HepG2 (cell line): ENCODE measurements around the gene CSE1L. TPM values are rescaled to one million over a fixed set of nuclear protein-coding genes. Genes with fewer than 3 reads are reported as not detected.

ENCODE experiments used
- ATAD3A ChIP-seq: sonication (generic); formaldehyde crosslinking; IDR thresholded peaks from 2 replicates; pipeline ENCODE4 v1.4.0; 2020; ENCODE audit warnings: missing genetic modification reagents
- CBX2 ChIP-seq, 2 experiments: fragments of 200-600 bp in 1 of 2; sonication (generic); formaldehyde crosslinking in 1 of 2; IDR thresholded peaks; 2 replicates each; pipeline versions ENCODE4 v1.7.0 to v1.8.1; 2018 to 2022; ENCODE audit warnings: low read depth in 2 of 2, low read length in 1 of 2, mild to moderate bottlenecking in 1 of 2, missing genetic modification reagents in 1 of 2
- ESRRA ChIP-seq: sonication (generic); formaldehyde crosslinking; IDR thresholded peaks from 2 replicates; pipeline ENCODE4 v1.5.1; 2020; ENCODE audit warnings: mild to moderate bottlenecking, low read depth, missing genetic modification reagents
- GLMP ChIP-seq: sonication (generic); formaldehyde crosslinking; IDR thresholded peaks from 2 replicates; pipeline ENCODE4 v1.9.0; 2021; ENCODE audit warnings: missing genetic modification reagents, mild to moderate bottlenecking, borderline replicate concordance
- PAXIP1 ChIP-seq: sonication (generic); formaldehyde crosslinking; conservative IDR thresholded peaks from 2 replicates; pipeline ENCODE4 v1.4.0; 2020; ENCODE audit warnings: mild to moderate bottlenecking, missing genetic modification reagents, moderate library complexity
- POGZ ChIP-seq: sonication (generic); formaldehyde crosslinking; IDR thresholded peaks from 2 replicates; pipeline ENCODE4 v1.4.0; 2020; ENCODE audit warnings: mild to moderate bottlenecking, missing genetic modification reagents
- UBTF ChIP-seq: sonication (generic); formaldehyde crosslinking; IDR thresholded peaks from 2 replicates; pipeline ENCODE4 v1.4.0; 2020; ENCODE audit warnings: mild to moderate bottlenecking, missing genetic modification reagents
- ZBTB40 ChIP-seq, 2 experiments: fragments of 450-650 bp in 1 of 2; sonication (generic) in 1 of 2; formaldehyde crosslinking in 1 of 2; IDR thresholded peaks; 2 replicates each; pipeline versions ENCODE4 v1.6.1 to v1.8.0; 2016 to 2022; ENCODE audit warnings: antibody characterized with exemption in 1 of 2, mild to moderate bottlenecking in 1 of 2, missing genetic modification reagents in 1 of 2
- ZNF891 ChIP-seq: sonication (generic); formaldehyde crosslinking; IDR thresholded peaks from 2 replicates; pipeline ENCODE4 v1.5.0; 2020; ENCODE audit warnings: mild to moderate bottlenecking, missing genetic modification reagents
- polyA plus RNA-seq, 8 experiments: library from polyadenylated mRNA; depleted of rRNA in 3 of 8; stranded (reverse) in 7 of 8; unstranded in 1 of 8; fragments of >200 nt; fragmentation: Illumina TruSeq in 4 of 8; extraction: Trizol in 4 of 8; gene quantifications; 2 replicates each; pipeline versions ENCODE4 v1.2.1 to v1.2.3, GENCODE V29; 2011 to 2016; ENCODE audit warnings: low read depth in 4 of 8, missing spikeins in 1 of 8, mixed read lengths in 1 of 8; ENCODE audit not compliant: insufficient read depth in 1 of 8
- total RNA-seq, 5 experiments: library from RNA; depleted of rRNA; stranded (reverse); fragments of >200 nt; fragmentation: Illumina TruSeq; extraction: Trizol; gene quantifications; 2 replicates each; pipeline ENCODE4 v1.2.3, GENCODE V29; 2016; ENCODE audit warnings: low read depth in 1 of 5

CSE1L gene
- total and polyA plus RNA-seq, 2 of the 13 experiments (the other 11 are each of a cell fraction or from before 2014, with no cell fraction given) = 56.9 to 258 TPM

GRCh38 chr20:49046087-49046900 lies at the start of gene CSE1L (continued):
- TF ChIP-seq PAXIP1 (CRISPR knock-in tag) = peak; percentile 61; the same call in 1 of the 2 replicates
- TF ChIP-seq POGZ (CRISPR knock-in tag) = peak; percentile 14; the same call in 1 of the 2 replicates
- 0 out of 2 replicates have a peak, but pooled peaks have one; percentile 75 for TF ChIP-seq ATAD3A (CRISPR knock-in tag)
- no peak for TF ChIP-seq CBX2 (IDR thresholded peaks at IDR 0.05; ENCODE audit: low read depth, low read length)
- peak; percentile 98; the same call in 1 of the 2 replicates for TF ChIP-seq CBX2 (CRISPR knock-in tag; IDR thresholded peaks at IDR 0.05; ENCODE audit: low read depth)
- no peak; the same call in 1 of the 2 replicates for TF ChIP-seq ESRRA
- TF ChIP-seq UBTF = peak; percentile 85
- TF ChIP-seq ZBTB40 (IDR thresholded peaks at IDR 0.05) = no peak
- peak; percentile 83 for TF ChIP-seq ZBTB40 (CRISPR knock-in tag; IDR thresholded peaks at IDR 0.05)
- TF ChIP-seq GLMP (CRISPR knock-in tag) = no peak
- TF ChIP-seq ZNF891 (CRISPR knock-in tag) = peak; percentile 98
